Measurements from ENCODE around the gene FGL2. TPM values are rescaled to one million over a fixed set of nuclear protein-coding genes. Genes with fewer than 3 reads are reported as not detected.

The FGL2 gene
- total and polyA plus RNA-seq, 4 donors = 3.3 to 21.6 (median 17.6) TPM

DNA sequence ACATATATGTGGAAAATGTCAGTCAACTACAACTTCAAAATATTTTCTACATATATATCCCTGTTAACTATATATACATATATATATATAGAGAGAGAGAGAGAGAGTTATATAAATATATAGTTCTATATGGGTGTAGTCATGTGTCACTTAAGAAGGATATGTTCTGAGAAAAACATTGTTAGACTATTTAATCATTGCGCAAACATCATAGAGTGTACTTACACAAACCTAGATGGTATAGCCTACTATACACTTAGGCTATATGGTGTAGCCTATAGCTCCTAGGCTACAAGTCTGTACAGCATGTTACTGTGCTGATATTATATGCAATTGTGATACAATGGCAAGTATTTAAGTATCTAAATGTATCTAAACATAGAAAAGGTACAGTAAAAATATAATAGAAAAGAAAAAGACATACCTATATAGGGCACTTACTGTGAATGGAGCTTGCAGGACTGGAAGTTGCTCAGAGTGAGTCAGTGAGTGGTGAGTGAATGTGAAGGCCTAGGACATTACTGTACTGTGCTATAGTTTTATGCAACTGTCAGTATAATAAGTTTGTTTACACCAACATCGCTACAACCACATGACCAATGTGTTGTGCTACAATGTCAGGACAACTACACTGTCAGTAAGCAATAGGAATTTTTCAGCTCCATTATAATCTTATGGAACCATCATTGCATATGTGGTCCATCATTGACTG, 18.0 kb upstream of the FGL2 start:
- peaks cover 0 to 2% (median 0%) of the 10 kb centered on the region in 4 donors for H3K9me3 ChIP-seq (ENCODE audit: control insufficient read depth in 4 of 4, insufficient read depth in 3 of 4, low read length in 3 of 4)
- WGBS, 2 donors = 97 to 98% methylated on average over 2 of the region's 2 CpGs
- peaks cover 0 to 4% (median 0%) of the 10 kb centered on the region in 4 donors for H3K36me3 ChIP-seq (ENCODE audit: control insufficient read depth in 4 of 4, insufficient read depth in 4 of 4, low read length in 4 of 4)
- no peak for DNase-seq
- H3K27me3 ChIP-seq (ENCODE audit: control insufficient read depth in 3 of 3, insufficient read depth in 3 of 3, low read length in 2 of 3) = no peaks in the 10 kb centered on the region
- no peaks in the 10 kb centered on the region for H3K4me1 ChIP-seq (ENCODE audit: control insufficient read depth in 5 of 5, insufficient read depth in 5 of 5, low read length in 5 of 5)
- no peak overlapping the region for H3K9ac ChIP-seq (ENCODE audit: insufficient read depth in 1 of 2, low read length in 2 of 2)
- no peak overlapping the region for H3K27ac ChIP-seq (ENCODE audit: low read depth in 1 of 2, low read length in 1 of 2)
- H3K4me3 ChIP-seq = no peak overlapping the region
- no peak for ATAC-seq (ENCODE audit: insufficient read depth, low FRiP score)
- TF ChIP-seq CTCF (IDR thresholded peaks at IDR 0.05; ENCODE audit: control extremely low read depth, extremely low read depth) = no peak

DNA sequence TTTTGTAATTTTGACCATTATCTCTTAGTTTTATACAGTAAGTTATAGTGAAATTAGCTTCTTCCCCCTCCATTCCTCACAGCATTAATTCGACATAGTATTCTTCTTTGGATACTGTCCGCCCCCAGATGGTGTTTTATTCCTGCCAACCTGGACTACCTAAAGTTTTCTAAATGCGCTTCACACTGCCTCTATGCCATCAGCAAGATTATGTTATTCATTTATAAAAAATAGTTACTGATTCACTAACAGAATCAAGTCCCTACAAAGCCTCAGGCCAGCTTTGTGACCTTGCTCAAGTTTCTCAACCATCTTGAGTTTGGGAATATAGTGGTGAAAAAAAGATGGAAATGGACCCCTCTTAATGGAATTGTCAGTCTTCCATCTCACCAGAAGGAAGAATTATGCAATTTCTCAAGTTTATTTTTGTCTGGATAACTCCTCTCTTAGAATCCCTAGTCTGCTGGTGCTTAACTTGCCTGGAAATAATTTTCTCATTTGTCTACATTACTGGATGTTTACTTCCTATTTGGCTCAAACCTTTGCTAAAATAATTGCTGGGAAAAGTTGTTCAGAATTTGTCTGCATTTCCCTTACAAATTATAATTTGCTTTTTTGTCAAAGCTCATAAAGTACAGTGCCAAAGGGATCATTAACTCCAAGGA, 16.7 kb upstream of the FGL2 start:
- no peak overlapping the region for H3K27ac ChIP-seq (ENCODE audit: low read depth in 1 of 2, low read length in 1 of 2)

DNA sequence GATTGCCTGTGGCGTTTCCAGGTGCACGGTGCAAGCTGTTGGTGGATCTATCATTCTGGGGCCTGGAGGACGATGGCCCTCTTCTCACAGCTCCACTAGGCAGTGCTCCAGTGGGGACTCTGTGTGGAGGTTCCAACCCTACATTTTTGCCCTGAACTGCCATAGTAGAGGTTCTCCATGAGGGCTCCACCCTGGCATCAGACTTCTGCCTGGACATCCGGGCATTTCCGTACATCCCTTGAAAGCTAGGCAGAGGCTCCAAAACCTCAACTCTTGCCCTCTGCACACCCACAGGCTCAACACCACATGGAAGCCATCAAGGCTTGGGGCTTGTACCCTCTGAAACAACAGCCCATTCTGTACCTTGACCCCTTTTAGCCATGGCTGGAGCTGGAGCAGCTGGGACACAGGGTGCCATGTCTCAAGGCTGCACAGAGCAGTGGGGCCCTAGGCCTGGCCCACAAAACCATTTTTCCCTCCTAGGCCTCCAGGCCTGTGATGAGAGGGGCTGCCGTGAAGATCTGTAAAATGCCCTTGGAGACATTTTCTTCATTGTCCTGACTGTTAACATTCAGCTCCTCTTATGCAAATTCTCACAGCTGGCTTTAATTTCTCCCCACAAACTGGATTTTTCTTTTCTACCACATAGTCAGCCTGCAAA, 10.0 kb upstream of the FGL2 start:
- ATAC-seq (ENCODE audit: insufficient read depth, low FRiP score) = no peak

More for the DNA sequence above, 16.7 kb upstream of the FGL2 start:
- Histone ChIP-seq H3K27me3 (ENCODE audit: control insufficient read depth in 3 of 3, insufficient read depth in 3 of 3, low read length in 2 of 3) (no peaks in the 10 kb centered on the region), H3K9ac (ENCODE audit: insufficient read depth in 1 of 2, low read length in 2 of 2) (no peak overlapping the region), H3K4me3 (no peak overlapping the region), H3K36me3 (ENCODE audit: control insufficient read depth in 4 of 4, insufficient read depth in 4 of 4, low read length in 4 of 4) (peaks cover 0 to 4% (median 0%) of the 10 kb centered on the region in 4 donors), H3K9me3 (ENCODE audit: control insufficient read depth in 4 of 4, insufficient read depth in 3 of 4, low read length in 3 of 4) (peaks cover 0 to 2% (median 0%) of the 10 kb centered on the region in 4 donors), H3K4me1 (ENCODE audit: control insufficient read depth in 5 of 5, insufficient read depth in 5 of 5, low read length in 5 of 5) (no peaks in the 10 kb centered on the region)
- WGBS, 2 donors = 95 to 96% methylated on average over 3 of the region's 3 CpGs
- TF ChIP-seq CTCF (IDR thresholded peaks at IDR 0.05; ENCODE audit: control extremely low read depth, extremely low read depth) = no peak
- no peak for DNase-seq
- ATAC-seq (ENCODE audit: insufficient read depth, low FRiP score) = no peak

More for the DNA sequence above, 10.0 kb upstream of the FGL2 start:
- H3K4me1 ChIP-seq (ENCODE audit: control insufficient read depth in 5 of 5, insufficient read depth in 5 of 5, low read length in 5 of 5) = no peaks in the 10 kb centered on the region
- no peak overlapping the region for H3K27ac ChIP-seq (ENCODE audit: low read depth in 1 of 2, low read length in 1 of 2)
- no peaks in the 10 kb centered on the region for H3K27me3 ChIP-seq (ENCODE audit: control insufficient read depth in 3 of 3, insufficient read depth in 3 of 3, low read length in 2 of 3)
- no peaks in the 10 kb centered on the region for H3K36me3 ChIP-seq (ENCODE audit: control insufficient read depth in 4 of 4, insufficient read depth in 4 of 4, low read length in 4 of 4)
- TF ChIP-seq CTCF (IDR thresholded peaks at IDR 0.05; ENCODE audit: control extremely low read depth, extremely low read depth) = no peak
- H3K9ac ChIP-seq (ENCODE audit: insufficient read depth in 1 of 2, low read length in 2 of 2) = no peak overlapping the region
- no peak overlapping the region for H3K4me3 ChIP-seq
- peaks cover 0 to 11% (median 4%) of the 10 kb centered on the region in 4 donors for H3K9me3 ChIP-seq (ENCODE audit: control insufficient read depth in 4 of 4, insufficient read depth in 3 of 4, low read length in 3 of 4)
- DNase-seq = no peak
- WGBS, 2 donors = 97 to 98% methylated on average over 6 of the region's 6 CpGs
